ENCODE results near the gene PICALM. TPM values are rescaled to one million over a fixed set of nuclear protein-coding genes. Genes with fewer than 3 reads are reported as not detected.

Gene PICALM
- total and polyA plus RNA-seq, 2 of the 8 experiments (the other 6 are each of a cell fraction or from before 2014, with no cell fraction given), result 69.4 to 71.3 TPM

GRCh38 chr11:85976525-85976924 is 92.4 kb downstream of the PICALM start:
- no peak overlapping the region for H3K4me2 ChIP-seq (ENCODE audit: insufficient read depth in 1 of 2, low read depth in 2 of 2, low read length in 2 of 2)
- H2AFZ ChIP-seq (ENCODE audit: low read length), result no peak overlapping the region
- H3K79me1 ChIP-seq (ENCODE audit: low read depth, low read length), result no peaks in the 10 kb centered on the region
- H3K9ac ChIP-seq (replicated peaks in 1 of 4; ENCODE audit: extremely low read depth in 1 of 4, low read depth in 3 of 4, low read length in 3 of 4), result no peak overlapping the region
- ChIA-PET POLR2A (ENCODE audit: partially characterized antibody) (no interaction called here), CTCF (ENCODE audit: partially characterized antibody) (no interaction called here)
- no peak overlapping the region for H3K14ac ChIP-seq (ENCODE audit: insufficient read length)
- H2AK5ac ChIP-seq (ENCODE audit: low read depth, low read length), result no peak overlapping the region
- FAIRE-seq, result no peak
- no peak overlapping the region for H3K23ac ChIP-seq (ENCODE audit: insufficient read length)
- H4K91ac ChIP-seq (replicated peaks; ENCODE audit: insufficient read length, low read length), result no peak overlapping the region
- no peak overlapping the region for H3K4ac ChIP-seq (replicated peaks; ENCODE audit: insufficient read length, low read depth, low read length)
- H3K23me2 ChIP-seq (ENCODE audit: low read depth, low read length), result no peaks in the 10 kb centered on the region
- no peak overlapping the region for H3K4me3 ChIP-seq (ENCODE audit: extremely low read depth in 1 of 4, insufficient read depth in 2 of 4, low read depth in 3 of 4, low read length in 4 of 4)
- WGBS, 2 experiments (ENCODE audit: extremely low coverage in 1 of 2, insufficient coverage in 1 of 2, insufficient read length in 1 of 2, insufficient replicate concordance in 2 of 2, low coverage in 1 of 2, low lambda C conversion rate in 2 of 2, missing lambda C conversion rate in 1 of 2), result 89% methylated on average over 1 of the region's 1 CpG; no CpG with 5 or more reads in 1 of the 2 experiments
- no peak overlapping the region for H4K8ac ChIP-seq (ENCODE audit: extremely low read depth, insufficient read depth, low read length)
- H4K20me1 ChIP-seq (replicated peaks in 1 of 2; ENCODE audit: control insufficient read depth in 1 of 2, insufficient read depth in 2 of 2, low read length in 2 of 2), result peaks cover 0 to 1% of the 10 kb centered on the region in 2 experiments
- H2BK5ac ChIP-seq (ENCODE audit: low read depth, low read length), result no peak overlapping the region
- H2BK20ac ChIP-seq (ENCODE audit: low read length), result no peak overlapping the region
- H2BK15ac ChIP-seq (ENCODE audit: low read length), result no peak overlapping the region
- H3K9me3 ChIP-seq (ENCODE audit: insufficient read depth in 2 of 2, low read depth in 1 of 2, low read length in 1 of 2), result no peaks in the 10 kb centered on the region
- H3K79me2 ChIP-seq (ENCODE audit: control insufficient read depth in 1 of 2, insufficient read depth in 2 of 2, low read length in 2 of 2), result no peaks in the 10 kb centered on the region
- no peak for TF ChIP-seq CHD2 (IDR thresholded peaks at IDR 0.05; ENCODE audit: low read length)
- no peak for TF ChIP-seq CBX8 (IDR thresholded peaks at IDR 0.05; ENCODE audit: borderline replicate concordance, low read depth, low read length)
- no peak for TF ChIP-seq CHD1 (IDR thresholded peaks at IDR 0.05; ENCODE audit: low read depth, low read length)
- peaks cover 0 to 33% (median 6%) of the 10 kb centered on the region in 4 experiments; a peak in 4 of 8 replicates for H3K36me3 ChIP-seq (ENCODE audit: control insufficient read depth in 2 of 4, insufficient read depth in 4 of 4, low read length in 3 of 4)
- no peak overlapping the region for H2BK120ac ChIP-seq (replicated peaks; ENCODE audit: low read depth, low read length)
- H3K4me1 ChIP-seq (replicated peaks in 1 of 4; ENCODE audit: control insufficient read depth in 3 of 4, insufficient read depth in 4 of 4, low read length in 3 of 4), result no peaks in the 10 kb centered on the region
- no peaks in the 10 kb centered on the region for H3K27me3 ChIP-seq (replicated peaks in 1 of 4; ENCODE audit: control insufficient read depth in 3 of 4, extremely low read depth in 1 of 4, insufficient read depth in 3 of 4, low read length in 3 of 4)
- no peak for DNase-seq (ENCODE audit: low read depth in 1 of 2, low spot score in 2 of 2)
- H4K5ac ChIP-seq (ENCODE audit: insufficient read length, low read depth, low read length), result no peak overlapping the region
- no peak overlapping the region for H3K56ac ChIP-seq (replicated peaks; ENCODE audit: insufficient read length, low read depth, low read length)
- no peak overlapping the region for H3K18ac ChIP-seq (ENCODE audit: extremely low read depth, low read length)
- no peak overlapping the region for H3K27ac ChIP-seq (ENCODE audit: low read depth, low read length)
- no peak overlapping the region for H2BK12ac ChIP-seq (ENCODE audit: low read depth, low read length)

Measured in H1 (cell line).